HG02884 (cell line): Measurements from ENCODE around the gene VSX1.
A peak's percentile ranks its signal among the peaks of the same experiment; 100 is the strongest.

Experiments
- ATAC-seq: cut with Tn5 transposase; IDR thresholded peaks from one replicate; pipeline ENCODE4 v1.9.1; 2021; ENCODE audit warnings: mild to moderate bottlenecking, moderate library complexity; ENCODE audit not compliant: unreplicated experiment

Gene VSX1

DNA sequence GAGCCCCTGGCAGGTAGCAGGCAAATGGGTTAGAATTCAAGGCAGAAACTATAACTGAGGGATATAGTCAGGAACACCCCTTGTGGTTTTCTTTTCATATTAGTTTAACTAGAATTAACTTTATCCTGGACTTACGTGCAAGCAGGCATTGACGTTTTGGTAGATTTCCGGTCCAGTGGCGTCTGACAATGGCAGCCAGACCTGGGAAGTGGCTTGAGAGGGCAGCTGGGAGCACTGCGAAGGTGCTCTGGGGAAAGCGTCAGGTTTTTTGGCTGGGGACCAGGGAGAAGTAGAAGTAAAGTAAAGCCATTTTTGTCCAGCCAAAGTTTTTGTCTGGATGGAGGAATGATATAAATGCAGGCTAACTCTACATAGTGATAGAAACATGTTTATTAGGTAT, 15.6 kb downstream of the VSX1 start:
- ATAC-seq = no peak

DNA sequence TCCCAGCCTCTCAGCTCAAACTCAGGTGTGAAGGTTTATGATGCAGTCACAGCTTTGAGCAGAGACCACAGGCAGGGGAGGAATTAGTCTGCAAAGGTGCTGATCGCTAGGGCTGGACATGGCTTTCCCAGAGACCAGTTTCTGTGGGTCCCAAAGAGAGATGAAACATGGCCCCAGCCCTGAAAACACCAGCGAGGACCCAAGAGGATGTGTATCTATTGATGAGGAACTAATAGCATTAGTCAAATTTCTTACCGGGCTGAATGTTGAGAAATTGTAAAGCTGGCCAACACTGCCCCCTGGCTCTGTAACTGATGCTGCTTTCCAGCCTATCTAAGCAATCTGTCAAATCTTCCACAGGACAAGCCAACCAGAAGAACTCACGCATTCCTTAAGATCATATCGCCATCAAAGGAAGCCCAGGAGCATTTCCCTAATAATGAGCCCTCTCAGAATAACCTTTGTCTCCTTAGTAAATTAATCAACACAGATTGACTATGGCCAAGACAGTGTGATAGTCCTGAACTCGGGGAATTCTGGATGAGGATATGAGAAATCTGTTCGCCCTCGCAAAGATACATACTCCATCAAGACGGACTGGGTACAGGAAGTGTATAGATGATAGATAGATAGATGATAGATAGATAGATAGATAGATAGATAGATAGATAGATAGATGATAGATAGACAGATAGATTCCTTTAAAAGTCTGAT, 16.2 kb downstream of the VSX1 start:
- no peak for ATAC-seq

DNA sequence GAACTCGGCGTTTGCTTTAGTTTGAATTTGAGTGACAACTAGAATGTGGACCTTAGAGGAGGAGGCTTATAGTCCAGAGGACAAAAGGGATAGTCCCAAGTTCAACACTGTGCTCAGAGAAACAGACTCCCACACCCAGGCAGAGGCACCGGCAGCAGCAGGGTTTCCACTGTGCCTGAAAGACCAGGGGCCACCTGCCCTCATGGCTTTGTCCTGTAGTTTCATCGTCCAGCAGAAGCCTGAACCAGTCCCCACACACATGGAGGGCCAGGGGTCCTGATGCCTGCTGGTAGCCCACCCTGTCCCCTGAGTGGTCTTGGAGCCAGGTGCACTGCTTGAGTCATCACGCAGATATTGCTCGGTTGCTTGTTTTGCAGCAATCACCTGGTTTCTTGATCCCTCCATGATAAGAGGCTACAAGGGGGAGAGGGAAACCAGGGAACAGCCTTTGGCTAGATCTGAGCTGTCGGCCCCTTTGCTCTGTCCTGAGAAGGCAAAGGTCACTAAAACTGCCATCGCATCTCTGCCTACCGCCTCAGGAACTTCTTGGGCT, 16.8 kb downstream of the VSX1 start:
- ATAC-seq = no peak

DNA sequence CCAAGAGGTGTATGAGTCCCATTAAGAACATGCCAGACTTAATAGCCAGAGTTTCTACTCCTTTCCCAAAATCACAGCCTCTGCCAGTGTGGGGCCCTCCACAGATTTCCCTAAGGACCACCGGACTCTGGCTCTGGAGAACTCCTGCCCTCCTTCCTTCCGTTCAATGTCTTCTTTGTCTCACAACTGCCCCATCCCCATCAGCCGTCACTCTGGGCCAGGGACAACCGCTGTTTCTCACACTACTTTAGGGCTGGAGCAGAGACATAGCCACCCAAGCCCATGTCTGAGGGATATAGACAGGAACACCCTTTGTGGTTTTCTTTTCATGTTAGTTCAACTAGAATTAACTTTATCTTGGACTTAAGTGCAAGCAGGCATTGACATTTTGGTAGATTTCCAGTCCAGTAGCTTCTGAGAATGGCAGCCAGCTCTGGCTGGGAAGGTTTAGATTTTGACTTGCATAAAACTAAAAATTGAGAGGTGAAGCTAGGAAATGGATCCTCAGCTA, 17.3 kb downstream of the VSX1 start:
- ATAC-seq = no peak

DNA sequence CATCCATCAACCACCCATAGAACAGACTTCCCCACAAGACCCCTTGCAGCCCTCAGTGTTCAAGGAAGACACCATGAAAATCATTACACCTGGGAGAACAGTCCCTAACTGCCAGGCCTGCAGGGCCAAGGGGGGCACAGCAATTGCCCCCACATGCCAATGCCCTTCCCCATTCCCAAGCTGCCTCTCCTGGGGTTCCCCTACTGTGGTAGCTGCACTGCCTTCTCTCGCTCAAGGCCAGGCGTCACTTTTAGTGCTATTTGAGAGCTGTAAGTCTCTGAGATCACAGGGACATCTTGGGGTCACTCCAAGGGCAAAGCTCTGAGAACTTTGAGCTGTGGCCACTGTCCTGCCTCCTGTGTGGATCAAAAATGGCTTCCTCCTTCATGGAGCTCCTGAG, 18.0 kb downstream of the VSX1 start:
- no peak for ATAC-seq

DNA sequence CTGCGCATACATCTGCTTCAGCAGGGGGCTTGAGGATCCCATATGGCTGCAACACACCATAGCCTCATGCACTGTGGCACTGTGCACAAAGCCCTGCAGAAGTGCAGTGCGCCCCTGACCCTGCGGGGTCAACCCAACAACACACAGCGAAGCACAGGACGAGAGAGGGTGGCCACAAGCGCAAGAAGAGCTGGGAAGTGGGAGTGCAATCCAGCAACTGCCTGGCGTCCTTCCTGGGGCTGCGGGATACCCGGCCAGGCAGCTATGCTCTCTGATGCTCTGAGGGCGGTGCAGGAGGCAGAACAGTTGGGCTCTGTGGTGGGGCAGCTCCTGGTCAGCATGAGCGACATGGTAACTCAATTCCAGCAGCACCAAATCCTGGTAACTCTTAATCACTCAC, 18.4 kb downstream of the VSX1 start:
- ATAC-seq = no peak

DNA sequence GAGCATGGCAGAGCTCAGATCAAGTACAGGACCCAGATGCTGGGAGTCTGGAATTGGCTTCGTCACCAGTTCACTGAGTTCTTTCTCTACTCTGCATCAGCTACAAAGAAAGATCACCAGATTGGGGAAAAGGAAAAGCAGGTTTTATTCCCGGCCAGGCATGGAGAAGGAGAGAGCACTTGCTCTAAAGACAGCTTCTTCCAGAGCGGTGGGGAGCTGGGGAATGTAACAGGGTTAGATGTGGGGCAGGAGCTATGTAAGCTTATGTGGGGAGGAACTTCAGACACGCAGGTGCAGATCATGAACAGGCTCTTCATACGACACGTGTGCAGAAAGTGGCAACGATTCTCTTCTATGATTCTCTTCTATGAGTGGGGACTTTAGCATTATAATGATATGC, 19.1 kb downstream of the VSX1 start:
- ATAC-seq = no peak

DNA sequence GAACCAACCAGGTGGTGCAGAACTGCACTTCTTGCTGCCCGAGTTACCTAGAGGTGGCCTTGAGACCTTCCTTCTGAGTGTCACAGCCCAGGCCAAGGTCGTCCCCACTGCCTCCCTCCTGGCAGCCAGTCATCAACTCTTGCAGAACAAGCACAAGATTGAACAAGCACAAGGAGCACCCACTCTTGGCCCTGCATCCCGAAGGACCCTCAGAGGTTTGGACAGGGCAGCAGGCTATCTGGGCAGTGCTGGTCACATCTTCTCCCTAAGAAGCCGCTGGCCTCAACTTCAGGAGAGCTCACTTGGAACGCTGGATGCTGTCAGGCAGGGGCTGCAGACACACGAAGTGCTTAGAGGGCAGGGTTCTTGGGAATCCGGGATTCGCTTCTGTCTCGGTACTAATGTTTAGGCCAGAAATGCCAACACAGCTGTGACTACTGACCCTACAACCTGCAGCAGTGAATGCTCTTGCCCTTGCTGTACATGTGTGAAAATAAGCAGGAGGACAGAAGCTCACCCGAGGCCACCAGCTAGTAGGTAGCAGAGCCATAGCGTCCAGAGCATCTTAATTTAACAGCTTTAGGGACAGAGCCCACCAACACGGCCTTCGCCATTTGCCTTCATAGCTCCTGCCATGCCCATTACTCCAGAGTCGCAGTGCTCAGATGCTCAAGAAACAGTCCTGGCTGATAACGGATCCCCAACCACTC, 20.0 kb downstream of the VSX1 start:
- ATAC-seq = no peak

DNA sequence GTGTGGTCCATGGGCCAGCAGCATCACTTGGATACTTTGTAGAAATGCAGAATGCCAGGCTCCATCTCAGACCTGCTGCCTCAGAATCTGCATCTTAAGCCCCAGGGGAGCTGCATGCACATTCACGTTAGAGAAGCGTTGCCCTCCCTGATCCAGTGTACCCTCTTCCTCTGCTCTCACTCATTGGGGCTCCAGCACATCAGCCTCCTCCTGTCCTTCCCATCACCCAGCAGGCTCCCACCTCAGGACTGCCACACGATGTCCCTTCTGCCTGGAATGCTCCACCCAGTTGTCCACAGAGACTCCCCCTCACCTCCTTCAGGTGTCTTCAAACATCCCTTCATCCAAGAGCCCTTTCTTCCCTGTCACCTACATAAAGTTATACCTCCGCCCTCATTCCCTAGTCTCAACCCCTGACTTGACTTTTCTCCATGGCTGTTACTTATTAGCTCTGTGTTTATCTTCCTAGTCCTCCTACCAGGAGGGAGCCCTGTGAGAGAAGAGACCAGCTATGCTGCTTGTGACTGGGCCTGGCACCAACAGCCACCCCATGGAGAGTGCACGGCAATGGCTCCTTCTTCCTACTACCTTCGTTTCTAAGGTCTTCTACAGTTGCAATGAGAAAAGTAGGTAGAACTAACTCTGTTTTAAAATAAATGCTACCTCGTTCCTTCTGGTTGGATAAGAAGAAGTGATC, 20.7 kb downstream of the VSX1 start:
- ATAC-seq = no peak

DNA sequence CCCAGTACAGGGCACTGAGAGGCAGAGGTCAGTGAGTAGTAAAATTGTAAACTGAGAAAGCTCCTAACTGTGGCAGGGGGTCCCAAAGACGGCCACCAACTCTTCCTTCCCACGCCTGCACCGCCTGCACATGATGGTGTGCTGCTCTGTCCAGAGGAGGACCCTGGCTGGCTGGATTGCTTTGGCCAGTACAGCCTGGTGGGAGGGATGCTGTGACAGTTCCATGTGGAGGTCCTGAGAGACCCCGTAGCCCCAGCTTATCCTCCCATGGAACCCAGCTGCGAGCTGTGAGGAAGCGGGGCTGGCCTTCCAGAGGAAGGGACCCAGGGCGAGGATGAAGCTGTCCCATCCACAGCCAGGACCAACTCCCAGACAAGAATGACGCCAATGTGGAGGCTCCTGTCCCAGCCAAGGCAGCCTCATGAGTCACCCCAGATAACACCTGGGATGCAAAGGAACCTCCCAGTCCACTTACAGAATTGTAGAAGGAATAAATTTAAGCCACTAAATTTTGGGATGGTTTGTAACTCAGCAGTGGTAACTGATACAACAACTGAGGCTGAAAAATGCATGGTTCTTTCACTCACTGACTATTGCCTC, 22.0 kb downstream of the VSX1 start:
- no peak for ATAC-seq

DNA sequence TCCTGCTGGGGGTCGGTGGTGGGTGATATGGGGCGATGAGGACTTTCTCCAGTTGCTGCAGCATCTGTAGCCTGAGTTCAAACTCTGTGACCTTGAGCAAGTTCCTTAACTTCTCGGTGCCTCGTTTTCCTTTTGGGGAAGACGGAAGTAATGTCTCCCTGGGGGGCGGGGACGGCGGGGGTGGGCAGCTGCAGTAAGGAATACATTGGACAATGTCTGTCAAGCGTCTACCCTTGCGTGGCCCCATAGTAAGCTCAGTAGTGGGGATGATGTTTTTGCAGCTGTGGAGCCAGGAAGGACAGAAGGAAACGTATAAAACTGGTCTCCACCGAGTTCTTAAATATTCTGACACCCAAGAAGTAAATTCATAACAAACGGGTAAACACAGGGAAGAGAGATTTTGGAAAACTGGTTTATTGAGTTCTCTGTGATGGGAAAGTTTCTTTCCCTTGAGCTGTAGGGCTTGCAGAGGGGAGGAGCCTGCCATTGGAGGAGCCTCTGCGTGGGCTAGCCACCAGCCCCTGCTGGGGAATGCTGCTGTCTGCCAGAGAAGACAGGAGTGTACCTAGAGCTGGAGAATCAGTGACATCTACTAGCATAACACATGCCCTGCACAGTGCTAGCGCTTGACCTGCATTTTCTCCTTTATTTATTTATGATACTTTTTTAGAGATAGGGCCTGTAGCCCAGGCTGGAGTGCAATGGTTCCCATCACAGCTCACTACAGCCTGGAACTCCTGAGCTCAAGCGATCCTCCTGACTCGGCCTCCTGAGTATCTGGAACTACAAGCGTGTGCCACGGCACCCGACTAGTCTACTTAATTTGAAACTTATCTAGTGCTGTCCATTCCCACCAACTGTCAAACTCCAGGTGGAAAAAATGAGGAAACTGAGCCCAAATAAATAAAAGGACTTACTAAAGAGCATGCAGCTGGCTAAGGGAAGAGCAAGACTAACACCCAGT, 22.8 kb downstream of the VSX1 start:
- ATAC-seq = no peak

DNA sequence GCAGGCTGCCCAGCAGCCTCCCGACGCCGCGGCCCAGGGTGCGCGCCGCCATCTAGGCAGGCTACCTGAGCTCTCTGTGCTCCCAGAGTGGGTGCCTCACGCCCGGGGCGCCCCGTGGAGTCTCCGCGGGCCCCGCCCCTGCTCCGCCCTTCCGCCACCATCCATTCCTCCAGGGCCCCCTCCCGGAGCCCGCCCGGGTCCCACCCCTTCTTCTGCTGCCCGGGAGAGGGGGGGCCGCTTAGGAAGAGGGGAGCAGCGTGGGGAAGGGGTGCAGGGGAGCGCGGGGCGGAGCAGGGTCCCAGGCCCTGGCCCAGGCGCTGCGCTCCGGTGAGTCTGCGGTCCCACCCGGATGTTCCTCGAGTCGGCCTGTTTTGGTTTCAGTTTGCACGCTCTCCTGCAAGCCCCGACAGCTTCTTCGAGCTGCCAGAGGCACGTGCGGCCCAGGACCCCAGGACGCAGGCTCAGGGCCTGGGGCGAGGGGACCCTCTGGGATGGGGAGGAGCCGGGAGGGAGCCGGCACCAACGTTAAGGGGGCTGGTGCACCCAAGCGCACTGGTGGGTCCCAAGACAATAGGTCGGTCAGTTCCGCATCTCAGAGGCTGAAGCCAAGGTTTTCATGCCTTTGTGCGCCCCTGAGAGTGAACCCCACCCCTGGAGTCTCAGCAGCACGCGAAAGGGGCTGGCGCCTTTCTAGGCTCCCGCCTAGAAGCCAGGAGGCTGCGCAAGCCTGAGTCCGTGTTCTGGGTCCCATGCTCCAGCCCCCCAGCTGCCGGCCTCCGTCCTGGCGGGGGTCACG, 23.7 kb downstream of the VSX1 start, which contains the start of gene ACSS1:
Gene ACSS1 (minus strand): TSS at position 89 of the 796 bp plus-strand sequence. CDS start 37 bp downstream, at position 52.
- ATAC-seq = peak; percentile 55

DNA sequence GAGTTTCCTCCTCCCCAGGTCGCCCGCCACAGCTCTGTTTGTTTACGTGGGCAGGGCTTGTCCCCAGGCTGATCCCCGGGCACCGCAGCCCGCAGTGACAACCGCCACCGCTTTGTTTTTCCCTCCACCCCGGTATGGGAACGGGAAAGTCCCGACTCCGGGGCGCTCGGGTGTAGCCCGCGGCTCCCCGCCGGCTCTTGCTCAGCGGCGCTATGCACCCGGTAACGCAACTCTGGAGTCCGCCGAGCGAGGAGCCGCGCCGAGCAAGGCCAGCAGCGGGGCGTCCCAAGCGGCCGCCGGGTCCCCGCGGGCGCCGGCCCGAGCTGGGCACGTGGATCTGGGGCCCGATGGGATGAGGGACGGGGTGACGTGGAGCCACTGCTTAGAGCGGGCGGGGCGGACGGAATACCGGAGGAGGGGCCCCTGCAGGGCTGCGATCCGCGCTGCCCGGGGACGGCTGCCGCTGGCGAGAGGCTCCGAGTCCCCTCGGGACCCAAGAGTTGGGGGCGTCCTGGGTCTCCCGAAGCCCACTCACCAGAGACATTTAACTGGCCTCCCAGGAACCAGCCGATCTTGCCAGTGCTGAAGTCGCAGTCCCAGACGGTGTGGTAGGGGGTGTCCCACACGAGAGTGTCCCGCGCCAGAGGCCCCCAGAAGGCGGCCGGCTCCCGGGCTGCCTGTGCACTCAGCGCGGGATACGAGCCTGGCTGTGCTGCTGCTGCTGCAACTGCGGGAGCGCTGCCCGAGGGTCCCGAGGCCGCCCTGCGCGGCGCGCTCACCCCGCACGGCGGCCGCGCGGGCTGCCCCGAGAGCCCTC, 24.5 kb downstream of the VSX1 start:
- ATAC-seq = peak; percentile 34

DNA sequence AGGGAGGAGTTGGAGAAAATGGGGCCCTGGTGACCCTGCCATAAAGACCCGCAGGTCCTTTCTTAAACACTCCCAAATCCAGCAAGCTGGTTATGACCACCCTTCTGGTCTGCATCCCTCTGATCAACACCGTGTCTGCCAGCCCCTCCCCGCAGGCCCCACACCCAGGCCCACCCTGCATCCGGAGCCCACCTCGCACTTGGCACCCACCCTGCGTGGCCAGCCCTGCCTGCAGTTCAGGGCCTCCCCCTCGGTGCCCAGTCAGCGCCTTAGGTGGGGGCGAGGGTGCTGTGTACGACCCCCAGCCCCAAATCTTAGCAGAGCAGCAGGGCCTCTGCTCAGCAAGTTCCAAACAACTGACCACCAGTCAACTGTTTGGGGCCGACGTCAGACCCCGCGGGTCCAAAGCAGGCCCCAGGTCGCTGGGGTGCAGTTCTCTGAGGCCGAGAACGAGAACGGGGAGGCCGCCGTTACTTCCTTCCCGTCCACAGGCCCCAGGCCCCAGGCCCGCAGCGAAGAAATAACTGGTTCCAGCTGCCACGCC, 25.2 kb downstream of the VSX1 start:
- ATAC-seq = no peak

DNA sequence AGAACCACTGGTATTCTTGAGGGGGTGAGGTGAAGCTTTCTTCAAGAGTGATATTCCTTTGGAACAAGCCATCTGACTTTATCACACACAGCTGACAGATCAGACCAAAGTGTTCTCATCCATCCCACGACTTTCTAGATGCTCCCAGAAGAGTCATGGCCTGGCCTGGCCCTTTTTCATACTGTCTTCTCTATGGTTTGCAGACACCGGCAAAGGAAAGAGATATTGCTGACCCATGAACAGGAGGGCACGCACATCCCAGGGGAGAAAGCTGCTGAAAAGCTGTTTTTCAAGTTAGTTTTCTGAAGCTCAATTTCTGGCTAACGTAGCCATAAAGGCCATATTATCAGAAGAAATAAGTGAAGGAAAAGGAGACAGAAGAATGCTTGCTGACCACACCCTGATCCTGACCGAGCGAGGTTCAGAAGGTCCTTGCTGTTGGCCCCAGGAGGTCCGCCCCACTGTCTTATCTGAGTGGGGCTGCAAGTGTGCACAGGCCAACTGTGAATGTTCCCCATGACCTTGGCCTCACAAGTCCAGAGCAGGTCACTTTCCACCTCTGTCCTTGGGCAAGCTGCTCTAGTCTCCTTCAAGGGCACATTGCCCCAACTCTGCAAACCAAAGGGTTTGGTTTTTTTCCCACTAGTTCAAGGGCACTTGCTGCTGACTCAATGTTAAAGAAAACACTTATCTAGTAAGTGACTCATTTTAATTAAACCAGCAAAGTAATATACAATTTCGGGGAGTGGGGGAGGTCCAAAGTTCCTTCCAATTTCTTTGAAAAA, 26.0 kb downstream of the VSX1 start:
- no peak for ATAC-seq

DNA sequence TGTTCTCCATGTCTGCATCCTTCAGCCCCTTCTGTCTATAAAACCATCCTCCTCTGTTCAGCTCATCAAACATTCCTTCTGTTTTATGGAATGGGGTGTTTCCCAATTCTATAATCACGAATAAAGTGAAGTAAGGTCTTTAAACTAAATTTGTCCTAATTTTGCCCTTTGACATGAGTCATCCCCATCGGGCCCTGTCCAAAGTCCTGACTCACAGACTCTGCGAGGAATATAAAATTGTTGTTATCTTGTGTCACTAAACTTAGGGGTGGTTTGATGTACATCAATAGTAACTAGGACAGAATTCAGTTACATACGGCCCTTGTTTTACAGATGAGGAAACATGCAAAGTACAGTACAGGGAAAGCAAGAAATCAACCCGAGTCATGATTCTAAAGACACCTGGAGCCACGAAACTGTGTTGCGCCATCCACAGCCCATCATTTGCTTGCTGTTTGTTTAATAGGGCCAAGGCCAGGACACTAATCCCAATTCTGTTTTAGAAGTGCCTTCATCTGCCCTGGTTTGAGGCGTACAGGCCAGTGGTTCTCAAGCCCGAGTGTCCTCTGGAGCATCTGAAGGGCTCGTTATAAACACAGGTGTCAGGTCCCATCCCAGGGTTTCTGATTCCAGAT, 26.8 kb downstream of the VSX1 start:
- no peak for ATAC-seq
